K562 (cell line): ENCODE results near the gene TMEM41A. TPM values are rescaled to one million over a fixed set of nuclear protein-coding genes. Genes with fewer than 3 reads are reported as not detected.

Experiments
- CBFA2T3 ChIP-seq: fragments of 450-650 bp; IDR thresholded peaks from 2 replicates; pipeline ENCODE4 v1.6.1; 2017
- CC2D1A ChIP-seq: fragments of 450-650 bp; IDR thresholded peaks from 2 replicates; pipeline ENCODE4 v1.6.1; 2017; ENCODE audit warnings: mild to moderate bottlenecking
- DPF2 ChIP-seq: fragments of 450-650 bp; IDR thresholded peaks from 2 replicates; pipeline ENCODE4 v1.6.1; 2016
- EGR1 ChIP-seq: fragments of 450-650 bp; conservative IDR thresholded peaks from 2 replicates; pipeline ENCODE4 v1.6.1; 2017; ENCODE audit warnings: mild to moderate bottlenecking
- ELK1 ChIP-seq: sonication (generic); formaldehyde crosslinking; IDR thresholded peaks from 2 replicates; pipeline ENCODE4 v1.8.1; 2022; ENCODE audit warnings: missing genetic modification reagents
- FOXK2 ChIP-seq, 2 experiments: fragments of 450-650 bp; IDR thresholded peaks in 1 of 2; conservative IDR thresholded peaks in 1 of 2; 2 replicates each; pipeline ENCODE4 v1.6.1; 2016; ENCODE audit warnings: low read depth in 2 of 2, mild to moderate bottlenecking in 1 of 2
- LEF1 ChIP-seq: fragments of 450-650 bp; IDR thresholded peaks from 2 replicates; pipeline ENCODE4 v1.6.1; 2016; ENCODE audit warnings: mild to moderate bottlenecking
- SMAD3 ChIP-seq: fragments of 450-650 bp; formaldehyde crosslinking; conservative IDR thresholded peaks from 2 replicates; pipeline ENCODE4 v1.4.0; 2020; ENCODE audit warnings: mild to moderate bottlenecking
- TCF7L2 ChIP-seq: fragments of 150-350 bp; IDR thresholded peaks from 2 replicates; pipeline ENCODE4 v1.6.1; 2016; ENCODE audit warnings: low read depth, mild to moderate bottlenecking, low read length, moderate library complexity
- ZBTB2 ChIP-seq: fragments of 450-650 bp; IDR thresholded peaks from 2 replicates; pipeline ENCODE4 v1.6.1; 2016; ENCODE audit warnings: antibody characterized with exemption
- ZNF134 ChIP-seq: fragments of 250-450 bp; sonication (Bioruptor Pico); conservative IDR thresholded peaks from 2 replicates; pipeline ENCODE4 v1.4.0; 2020
- ZNF445 ChIP-seq: fragments of 250-450 bp; sonication (Bioruptor Pico); IDR thresholded peaks from 2 replicates; pipeline ENCODE4 v1.4.0; 2020; ENCODE audit warnings: low read depth, mild to moderate bottlenecking, moderate library complexity
- ZNF699 ChIP-seq: fragments of 250-450 bp; sonication (Bioruptor Pico); IDR thresholded peaks from 2 replicates; pipeline ENCODE4 v1.8.0; 2021; ENCODE audit warnings: mild to moderate bottlenecking, moderate library complexity; ENCODE audit not compliant: insufficient replicate concordance
- polyA plus RNA-seq, 8 experiments: library from polyadenylated mRNA; depleted of rRNA in 4 of 8; stranded (reverse) in 5 of 8; unstranded in 3 of 8; fragments of >200 nt; fragmentation: Nextera tagmentation in 2 of 8; fragmentation: Illumina TruSeq in 1 of 8; extraction: Ambion mirVana in 2 of 8; extraction: Trizol in 1 of 8; gene quantifications; 2 replicates each; pipeline versions ENCODE4 v1.2.1 to v1.2.3, GENCODE V29; 2011 to 2014; ENCODE audit warnings: inconsistent platforms in 1 of 8, missing spikeins in 1 of 8
- total RNA-seq, 7 experiments: library from RNA; depleted of rRNA in 6 of 7; stranded (reverse); fragments of >200 nt in 6 of 7; fragmentation: Illumina TruSeq in 2 of 7; extraction: Trizol in 2 of 7; gene quantifications; 2 replicates each; pipeline versions ENCODE4 v1.2.1 to v1.2.3, GENCODE V29; 2011 to 2021; ENCODE audit warnings: low replicate concordance in 1 of 7

The TMEM41A gene
- total and polyA plus RNA-seq, 9 of the 15 experiments (the other 6 are each of a cell fraction or from before 2014, with no cell fraction given), result 22.5 to 65.9 (median 31.5) TPM

GRCh38 chr3:185470323-185470722 is 28.5 kb downstream of the TMEM41A start (continued):
- TF ChIP-seq ELK1 (no peak), FOXK2 (conservative IDR thresholded peaks at IDR 0.05 in 1 of 2, IDR thresholded peaks at IDR 0.05 in 1 of 2; ENCODE audit: low read depth in 2 of 2) (peak in 1 of 2 experiments; percentile 33; a peak in 1 of 4 replicates), ZNF699 (CRISPR knock-in tag) (no peak), LEF1 (0 out of 2 replicates have a peak, but pooled peaks have one; percentile 21), ZBTB2 (no peak), DPF2 (0 out of 2 replicates have a peak, but pooled peaks have one; percentile 23), ZNF445 (CRISPR knock-in tag) (no peak), TCF7L2 (no peak), ZNF134 (no peak), CC2D1A (no peak), CBFA2T3 (no peak), EGR1 (no peak), SMAD3 (CRISPR knock-in tag) (no peak)
